ENCODE data around the gene PPM1J.

GRCh38 chr1:112713466-112714312 is 1.4 kb downstream of the PPM1J start:
- TF ChIP-seq CTCF (IDR thresholded peaks at IDR 0.05) (no peak), POLR2AphosphoS5 (IDR thresholded peaks at IDR 0.05; ENCODE audit: insufficient read depth in 1 of 2, low read depth in 1 of 2) (no peak)
